ENCODE measurements around the gene SDHB. TPM values are rescaled to one million over a fixed set of nuclear protein-coding genes. Genes with fewer than 3 reads are reported as not detected.

Gene SDHB
- total RNA-seq, 1 experiment from 2014 or later: 243 TPM

- H3K4me3 ChIP-seq: no peak overlapping the region
- no peaks in the 10 kb centered on the region for H3K9me3 ChIP-seq (replicated peaks)
- no peak for DNase-seq
- H3K27me3 ChIP-seq: no peaks in the 10 kb centered on the region
- no peaks in the 10 kb centered on the region for H3K36me3 ChIP-seq
- no peak overlapping the region for H3K27ac ChIP-seq
- peaks cover 32% of the 10 kb centered on the region for H3K4me1 ChIP-seq
These were observed 31.0 kb upstream of the SDHB start for GRCh38 chr1:17084787-17085186.

GRCh38 chr1:17082761-17083160 lies 28.9 kb upstream of the SDHB start:
- Histone ChIP-seq H3K4me1 (peaks cover 23% of the 10 kb centered on the region), H3K9me3 (replicated peaks) (no peaks in the 10 kb centered on the region), H3K27me3 (no peaks in the 10 kb centered on the region), H3K4me3 (no peak overlapping the region), H3K36me3 (no peaks in the 10 kb centered on the region), H3K27ac (no peak overlapping the region)
- no peak for DNase-seq

- Histone ChIP-seq H3K36me3 (no peaks in the 10 kb centered on the region), H3K4me3 (no peak overlapping the region), H3K27me3 (no peaks in the 10 kb centered on the region), H3K4me1 (peaks cover 23% of the 10 kb centered on the region), H3K9me3 (replicated peaks) (no peaks in the 10 kb centered on the region), H3K27ac (peak overlapping the region; percentile 2; the same call in 1 of the 2 replicates)
- DNase-seq: peak; percentile 32 to 34
These were observed 27.6 kb upstream of the SDHB start for GRCh38 chr1:17081439-17081838.

GRCh38 chr1:17080880-17081279 lies 27.0 kb upstream of the SDHB start:
- Histone ChIP-seq H3K36me3 (no peaks in the 10 kb centered on the region), H3K4me1 (peaks cover 23% of the 10 kb centered on the region), H3K4me3 (no peak overlapping the region), H3K27ac (peak overlapping the region; percentile 2; the same call in 1 of the 2 replicates), H3K27me3 (no peaks in the 10 kb centered on the region), H3K9me3 (replicated peaks) (no peaks in the 10 kb centered on the region)
- DNase-seq: peak; percentile 50 to 61

- Histone ChIP-seq H3K9me3 (replicated peaks) (no peaks in the 10 kb centered on the region), H3K36me3 (no peaks in the 10 kb centered on the region), H3K4me1 (peaks cover 23% of the 10 kb centered on the region), H3K27me3 (no peaks in the 10 kb centered on the region), H3K4me3 (no peak overlapping the region), H3K27ac (no peak overlapping the region)
- no peak for DNase-seq
These were observed 26.4 kb upstream of the SDHB start for GRCh38 chr1:17080085-17080759.

GRCh38 chr1:17078991-17079868 lies 25.4 kb upstream of the SDHB start:
- Histone ChIP-seq H3K4me1 (peaks cover 17% of the 10 kb centered on the region), H3K27me3 (no peaks in the 10 kb centered on the region), H3K27ac (no peak overlapping the region), H3K36me3 (no peaks in the 10 kb centered on the region), H3K4me3 (no peak overlapping the region), H3K9me3 (replicated peaks) (no peaks in the 10 kb centered on the region)
- DNase-seq: no peak

- DNase-seq: no peak
- Histone ChIP-seq H3K9me3 (replicated peaks) (no peaks in the 10 kb centered on the region), H3K4me1 (peaks cover 13% of the 10 kb centered on the region), H3K27ac (no peak overlapping the region), H3K36me3 (no peaks in the 10 kb centered on the region), H3K27me3 (no peaks in the 10 kb centered on the region), H3K4me3 (no peak overlapping the region)
These were observed 21.8 kb upstream of the SDHB start for GRCh38 chr1:17075470-17076255.

- DNase-seq: no peak
- Histone ChIP-seq H3K9me3 (replicated peaks) (no peaks in the 10 kb centered on the region), H3K27ac (no peak overlapping the region), H3K4me1 (peaks cover 15% of the 10 kb centered on the region; the same call in 1 of the 2 replicates), H3K4me3 (no peak overlapping the region), H3K36me3 (no peaks in the 10 kb centered on the region), H3K27me3 (no peaks in the 10 kb centered on the region)
These were observed 18.0 kb upstream of the SDHB start for GRCh38 chr1:17071794-17072193.

GRCh38 chr1:17070163-17070525 lies 16.3 kb upstream of the SDHB start:
- H3K4me1 ChIP-seq: peaks cover 15% of the 10 kb centered on the region; the same call in 1 of the 2 replicates
- peaks cover 4% of the 10 kb centered on the region for H3K9me3 ChIP-seq (replicated peaks)
- no peaks in the 10 kb centered on the region for H3K36me3 ChIP-seq
- H3K4me3 ChIP-seq: no peak overlapping the region
- no peaks in the 10 kb centered on the region for H3K27me3 ChIP-seq
- H3K27ac ChIP-seq: no peak overlapping the region
- peak in 1 of 2 experiments; percentile 39 for DNase-seq

- Histone ChIP-seq H3K36me3 (no peaks in the 10 kb centered on the region), H3K4me3 (no peak overlapping the region), H3K27me3 (no peaks in the 10 kb centered on the region), H3K9me3 (replicated peaks) (peaks cover 8% of the 10 kb centered on the region), H3K4me1 (peaks cover 15% of the 10 kb centered on the region; the same call in 1 of the 2 replicates), H3K27ac (no peak overlapping the region)
- no peak for DNase-seq
These were observed 15.8 kb upstream of the SDHB start for GRCh38 chr1:17069452-17070162.

GRCh38 chr1:17068789-17069188 lies 15.0 kb upstream of the SDHB start:
- Histone ChIP-seq H3K4me3 (no peak overlapping the region), H3K4me1 (peaks cover 15% of the 10 kb centered on the region; the same call in 1 of the 2 replicates), H3K27ac (no peak overlapping the region), H3K27me3 (no peaks in the 10 kb centered on the region), H3K9me3 (replicated peaks) (peaks cover 8% of the 10 kb centered on the region), H3K36me3 (no peaks in the 10 kb centered on the region)
- DNase-seq: no peak

- Histone ChIP-seq H3K27me3 (no peaks in the 10 kb centered on the region), H3K9me3 (replicated peaks) (peaks cover 8% of the 10 kb centered on the region), H3K27ac (no peak overlapping the region), H3K36me3 (no peaks in the 10 kb centered on the region), H3K4me1 (peaks cover 20% of the 10 kb centered on the region; the same call in 1 of the 2 replicates), H3K4me3 (no peak overlapping the region)
- DNase-seq: no peak
These were observed 13.8 kb upstream of the SDHB start for GRCh38 chr1:17067465-17068240.

- Histone ChIP-seq H3K9me3 (replicated peaks) (peaks cover 8% of the 10 kb centered on the region), H3K4me1 (peaks cover 20% of the 10 kb centered on the region; the same call in 1 of the 2 replicates), H3K27ac (no peak overlapping the region), H3K4me3 (no peak overlapping the region), H3K27me3 (no peaks in the 10 kb centered on the region), H3K36me3 (no peaks in the 10 kb centered on the region)
- no peak for DNase-seq
These were observed 13.2 kb upstream of the SDHB start for GRCh38 chr1:17067069-17067426.
